Neural cell (in vitro differentiated cells): ENCODE data around the gene PPP2CA. TPM values are rescaled to one million over a fixed set of nuclear protein-coding genes. Genes with fewer than 3 reads are reported as not detected.

ENCODE experiments used
- H2AFZ ChIP-seq: fragments of 200-600, 300-800 bp; sonication (generic), shearing (Covaris generic); 2 replicates; pipeline ENCODE4 v1.6.0; 2014; ENCODE audit warnings: low read depth, mild to moderate bottlenecking, antibody characterized with exemption, low read length, moderate library complexity
- H3F3A ChIP-seq: fragments of 200-600 bp; shearing (Covaris generic); 2 replicates; pipeline ENCODE4 v1.6.1; 2016; ENCODE audit warnings: mild to moderate bottlenecking, moderate library complexity, mixed read lengths, antibody characterized with exemption, low read length; ENCODE audit not compliant: insufficient read depth, poor library complexity, severe bottlenecking
- H3K27ac ChIP-seq: fragments of 200-600, 300-800 bp; sonication (generic), shearing (Covaris generic); 2 replicates; pipeline ENCODE4 v1.5.1; 2014; ENCODE audit warnings: mild to moderate bottlenecking, low read length, moderate library complexity
- H3K27me3 ChIP-seq: fragments of 300-800, 200-600 bp; sonication (generic), shearing (Covaris generic); 2 replicates; pipeline ENCODE4 v1.6.0; 2014; ENCODE audit warnings: mild to moderate bottlenecking, low read depth, low read length, moderate library complexity; ENCODE audit not compliant: insufficient read depth
- H3K36me3 ChIP-seq: fragments of 300-800, 200-600 bp; sonication (generic), shearing (Covaris generic); 2 replicates; pipeline ENCODE4 v1.5.1; 2014; ENCODE audit warnings: mild to moderate bottlenecking, antibody characterized with exemption, low read length, moderate library complexity; ENCODE audit not compliant: insufficient read depth
- H3K4me2 ChIP-seq: fragments of 300-800, 200-600 bp; sonication (generic), shearing (Covaris generic); 2 replicates; pipeline ENCODE4 v1.6.0; 2014; ENCODE audit warnings: mild to moderate bottlenecking, low read length
- H3K4me3 ChIP-seq: fragments of 300-800, 200-600 bp; sonication (generic), shearing (Covaris generic); 2 replicates; pipeline ENCODE4 v1.5.1; 2014; ENCODE audit warnings: mild to moderate bottlenecking, low read length, moderate library complexity
- H3K79me2 ChIP-seq: fragments of 200-600 bp; shearing (Covaris generic); replicated peaks from 2 replicates; pipeline ENCODE4 v1.6.0; 2014; ENCODE audit warnings: mild to moderate bottlenecking, low read length, moderate library complexity; ENCODE audit not compliant: insufficient read depth
- H3K9ac ChIP-seq: fragments of 300-800, 200-600 bp; sonication (generic), shearing (Covaris generic); 2 replicates; pipeline ENCODE4 v1.6.1; 2016; ENCODE audit warnings: mild to moderate bottlenecking, low read length, mixed read lengths
- H3K9me2 ChIP-seq: fragments of 200-600 bp; shearing (Covaris generic); 2 replicates; pipeline ENCODE4 v1.6.1; 2016; ENCODE audit warnings: mild to moderate bottlenecking, low read length, mixed read lengths; ENCODE audit not compliant: insufficient read depth
- H3K9me3 ChIP-seq: fragments of 200-600, 300-800 bp; sonication (generic), shearing (Covaris generic); 2 replicates; pipeline ENCODE4 v1.6.1; 2016; ENCODE audit warnings: mild to moderate bottlenecking, mixed run types, low read length, moderate library complexity, mixed read lengths
- H4K20me1 ChIP-seq: fragments of 200-600 bp; shearing (Covaris generic); 2 replicates; pipeline ENCODE4 v1.6.1; 2016; ENCODE audit warnings: mild to moderate bottlenecking, mixed run types; ENCODE audit not compliant: insufficient read depth
- CTCF ChIP-seq: fragments of 450-650 bp; IDR thresholded peaks from 2 replicates; pipeline ENCODE4 v1.5.1; 2014; ENCODE audit warnings: antibody characterized with exemption, mild to moderate bottlenecking, moderate library complexity; ENCODE audit not compliant: poor library complexity, severe bottlenecking
- EP300 ChIP-seq: fragments of 450-650 bp; conservative IDR thresholded peaks from 2 replicates; pipeline ENCODE4 v1.6.1; 2014; ENCODE audit warnings: antibody characterized with exemption, mild to moderate bottlenecking, moderate library complexity; ENCODE audit not compliant: poor library complexity, severe bottlenecking
- EZH2 ChIP-seq: fragments of 200-600, 300-800 bp; shearing (Covaris generic), sonication (generic); IDR thresholded peaks from 2 replicates; pipeline ENCODE4 v1.6.1; 2014; ENCODE audit warnings: antibody characterized with exemption, low read length, borderline replicate concordance, mild to moderate bottlenecking; ENCODE audit not compliant: insufficient read depth, poor library complexity, severe bottlenecking
- MXI1 ChIP-seq: fragments of 450-650 bp; conservative IDR thresholded peaks from 2 replicates; pipeline ENCODE4 v1.6.1; 2014; ENCODE audit warnings: antibody characterized with exemption, mild to moderate bottlenecking; ENCODE audit not compliant: poor library complexity, severe bottlenecking
- POLR2AphosphoS5 ChIP-seq: IDR thresholded peaks from 2 replicates; pipeline ENCODE4 v1.6.1; 2012
- RAD21 ChIP-seq: fragments of 450-650 bp; conservative IDR thresholded peaks from 2 replicates; pipeline ENCODE4 v1.6.1; 2014; ENCODE audit warnings: antibody characterized with exemption, mild to moderate bottlenecking, moderate library complexity
- REST ChIP-seq: IDR thresholded peaks from 2 replicates; pipeline ENCODE4 v1.6.1; 2012; ENCODE audit warnings: borderline replicate concordance
- SMC3 ChIP-seq: fragments of 450-650 bp; conservative IDR thresholded peaks from 2 replicates; pipeline ENCODE4 v1.6.1; 2014; ENCODE audit warnings: antibody characterized with exemption, mild to moderate bottlenecking, moderate library complexity; ENCODE audit not compliant: poor library complexity
- TAF1 ChIP-seq: IDR thresholded peaks from 2 replicates; pipeline ENCODE4 v1.6.1; 2012; ENCODE audit warnings: low read depth
- polyA plus RNA-seq: library from polyadenylated mRNA; depleted of rRNA; stranded (reverse); fragments of >200 nt; gene quantifications from 2 replicates; pipeline ENCODE4 v1.2.3, GENCODE V29; 2014

PPP2CA gene
- polyA plus RNA-seq, 1 donor from 2014 or later: 251 TPM

GRCh38 chr5:134242146-134242545 lies 16.3 kb upstream of the PPP2CA start:
- Histone ChIP-seq H3K79me2 (no peaks in the 10 kb centered on the region), H3K27ac (no peak overlapping the region), H3K36me3 (no peaks in the 10 kb centered on the region), H3K9me3 (no peaks in the 10 kb centered on the region), H3F3A (no peaks in the 10 kb centered on the region), H3K27me3 (no peaks in the 10 kb centered on the region), H3K4me3 (no peak overlapping the region), H3K9ac (no peak overlapping the region), H4K20me1 (no peaks in the 10 kb centered on the region), H3K9me2 (no peaks in the 10 kb centered on the region), H2AFZ (no peak overlapping the region), H3K4me2 (no peak overlapping the region)
- no peak for TF ChIP-seq MXI1
- no peak for TF ChIP-seq SMC3
- TF ChIP-seq TAF1: no peak
- no peak for TF ChIP-seq REST
- TF ChIP-seq EP300: no peak
- no peak for TF ChIP-seq EZH2
- no peak for TF ChIP-seq CTCF
- no peak for TF ChIP-seq POLR2AphosphoS5
- TF ChIP-seq RAD21: no peak

DNA sequence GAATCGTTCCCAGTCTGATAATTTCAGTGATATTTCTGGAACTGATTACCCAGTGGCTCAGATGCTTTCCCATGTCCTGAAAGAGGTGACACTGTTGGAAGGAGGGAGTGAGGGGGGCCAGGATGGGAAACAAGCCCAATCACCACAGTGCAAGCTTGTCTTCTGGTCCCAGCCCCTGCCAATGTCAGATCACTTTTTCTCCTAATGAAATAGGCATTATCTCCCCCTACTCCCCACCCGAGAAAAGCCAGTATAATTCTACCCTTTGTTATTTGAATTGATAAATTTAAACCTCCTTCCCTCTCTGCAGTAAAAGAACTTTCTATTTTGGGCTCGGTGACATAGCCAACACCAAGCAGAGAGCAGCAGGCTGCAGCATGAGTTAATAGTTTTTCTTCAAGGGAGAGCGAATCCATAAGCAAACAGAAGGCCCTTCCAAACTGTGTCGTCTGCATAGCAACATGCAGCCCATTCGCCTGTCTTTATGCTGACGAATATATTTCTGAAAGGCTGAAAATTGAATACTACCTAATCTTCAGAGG lies 14.6 kb upstream of the PPP2CA start:
- Histone ChIP-seq H3K36me3 (no peaks in the 10 kb centered on the region), H2AFZ (peak overlapping the region; percentile 10), H4K20me1 (no peaks in the 10 kb centered on the region), H3K27ac (peak overlapping the region; percentile 55), H3K79me2 (no peaks in the 10 kb centered on the region), H3K9ac (peak overlapping the region; percentile 29), H3K4me2 (peak overlapping the region; percentile 20), H3K27me3 (no peaks in the 10 kb centered on the region), H3K4me3 (peak overlapping the region; percentile 21), H3K9me3 (no peaks in the 10 kb centered on the region), H3F3A (no peaks in the 10 kb centered on the region), H3K9me2 (no peaks in the 10 kb centered on the region)
- TF ChIP-seq EP300 (peak; percentile 26), RAD21 (no peak)

DNA sequence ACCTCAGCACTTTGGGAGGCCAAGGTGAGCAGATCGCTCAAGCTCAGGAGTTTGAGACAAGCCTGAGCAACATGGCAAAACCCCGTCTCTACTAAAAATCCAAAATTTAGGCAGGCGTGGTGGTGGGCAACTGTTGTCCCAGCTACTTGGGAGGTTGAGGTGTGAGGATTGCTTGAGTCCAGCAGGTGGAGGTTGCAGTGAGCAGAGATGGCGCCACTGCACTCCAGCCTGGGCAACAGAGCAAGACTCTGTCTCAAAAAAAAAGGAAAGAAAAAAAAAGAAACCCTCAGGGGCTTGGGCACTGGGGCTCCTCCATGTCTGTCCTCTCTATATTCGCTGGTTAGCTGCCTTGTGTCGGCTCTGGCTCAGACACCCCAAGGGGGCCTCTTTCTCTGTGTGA lies 10.9 kb upstream of the PPP2CA start:
- no peak overlapping the region for H3K9ac ChIP-seq
- no peak overlapping the region for H3K4me3 ChIP-seq
- no peaks in the 10 kb centered on the region for H3K36me3 ChIP-seq
- no peak overlapping the region for H2AFZ ChIP-seq
- no peak for TF ChIP-seq SMC3
- no peak for TF ChIP-seq EZH2
- no peak for TF ChIP-seq REST
- no peak for TF ChIP-seq EP300
- TF ChIP-seq TAF1: no peak
- TF ChIP-seq MXI1: no peak
- TF ChIP-seq CTCF: no peak
- no peak for TF ChIP-seq RAD21
- TF ChIP-seq POLR2AphosphoS5: no peak
- no peaks in the 10 kb centered on the region for H3K9me2 ChIP-seq
- no peaks in the 10 kb centered on the region for H3F3A ChIP-seq
- no peak overlapping the region for H3K4me2 ChIP-seq
- H3K9me3 ChIP-seq: no peaks in the 10 kb centered on the region
- no peaks in the 10 kb centered on the region for H4K20me1 ChIP-seq
- H3K27me3 ChIP-seq: no peaks in the 10 kb centered on the region
- no peaks in the 10 kb centered on the region for H3K79me2 ChIP-seq
- no peak overlapping the region for H3K27ac ChIP-seq
